Measurements from ENCODE around the gene CCDC85B.

DNA sequence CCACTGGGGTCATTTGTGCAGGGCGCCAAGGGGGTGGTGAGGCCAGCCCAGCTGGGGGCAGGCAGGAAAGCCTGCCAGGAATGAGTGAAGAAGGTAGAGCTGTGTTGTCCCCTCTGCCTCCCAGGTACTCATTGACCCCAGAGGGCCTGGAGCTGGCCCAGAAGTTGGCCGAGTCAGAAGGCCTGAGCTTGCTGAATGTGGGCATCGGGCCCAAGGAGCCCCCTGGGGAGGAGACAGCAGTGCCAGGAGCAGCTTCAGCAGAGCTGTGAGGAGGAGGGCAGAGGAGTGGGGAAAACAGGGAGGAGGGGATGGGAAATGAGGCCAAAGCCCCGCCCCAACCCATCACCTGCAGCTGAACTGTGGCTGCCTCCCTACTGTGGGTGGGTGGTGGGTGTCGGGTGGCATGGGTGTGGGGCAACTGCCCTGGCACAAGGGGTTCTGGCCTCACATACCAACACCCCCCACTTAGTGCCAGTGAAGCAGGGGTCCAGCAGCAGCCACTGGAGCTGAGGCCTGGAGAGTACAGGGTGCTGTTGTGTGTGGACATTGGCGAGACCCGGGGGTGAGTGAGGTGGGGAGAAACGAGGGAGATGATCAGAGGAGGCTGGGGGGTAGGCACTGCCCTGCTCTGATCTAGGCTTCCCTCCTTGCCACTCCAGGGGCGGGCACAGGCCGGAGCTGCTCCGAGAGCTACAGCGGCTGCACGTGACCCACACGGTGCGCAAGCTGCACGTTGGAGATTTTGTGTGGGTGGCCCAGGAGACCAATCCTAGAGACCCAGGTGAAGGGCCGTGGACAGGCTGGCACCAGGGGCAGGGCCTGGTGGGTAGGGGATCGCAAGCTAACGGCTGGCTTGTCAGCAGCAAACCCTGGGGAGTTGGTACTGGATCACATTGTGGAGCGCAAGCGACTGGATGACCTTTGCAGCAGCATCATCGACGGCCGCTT lies 27.3 kb upstream of the CCDC85B start:
- TF ChIP-seq, protein P1, sequence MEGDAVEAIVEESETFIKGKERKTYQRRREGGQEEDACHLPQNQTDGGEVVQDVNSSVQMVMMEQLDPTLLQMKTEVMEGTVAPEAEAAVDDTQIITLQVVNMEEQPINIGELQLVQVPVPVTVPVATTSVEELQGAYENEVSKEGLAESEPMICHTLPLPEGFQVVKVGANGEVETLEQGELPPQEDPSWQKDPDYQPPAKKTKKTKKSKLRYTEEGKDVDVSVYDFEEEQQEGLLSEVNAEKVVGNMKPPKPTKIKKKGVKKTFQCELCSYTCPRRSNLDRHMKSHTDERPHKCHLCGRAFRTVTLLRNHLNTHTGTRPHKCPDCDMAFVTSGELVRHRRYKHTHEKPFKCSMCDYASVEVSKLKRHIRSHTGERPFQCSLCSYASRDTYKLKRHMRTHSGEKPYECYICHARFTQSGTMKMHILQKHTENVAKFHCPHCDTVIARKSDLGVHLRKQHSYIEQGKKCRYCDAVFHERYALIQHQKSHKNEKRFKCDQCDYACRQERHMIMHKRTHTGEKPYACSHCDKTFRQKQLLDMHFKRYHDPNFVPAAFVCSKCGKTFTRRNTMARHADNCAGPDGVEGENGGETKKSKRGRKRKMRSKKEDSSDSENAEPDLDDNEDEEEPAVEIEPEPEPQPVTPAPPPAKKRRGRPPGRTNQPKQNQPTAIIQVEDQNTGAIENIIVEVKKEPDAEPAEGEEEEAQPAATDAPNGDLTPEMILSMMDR (IDR thresholded peaks at IDR 0.05; ENCODE audit: low read depth, low read length): no peak
- TF ChIP-seq, protein P2, sequence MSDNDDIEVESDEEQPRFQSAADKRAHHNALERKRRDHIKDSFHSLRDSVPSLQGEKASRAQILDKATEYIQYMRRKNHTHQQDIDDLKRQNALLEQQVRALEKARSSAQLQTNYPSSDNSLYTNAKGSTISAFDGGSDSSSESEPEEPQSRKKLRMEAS (IDR thresholded peaks at IDR 0.05; ENCODE audit: low read depth, low read length): no peak
- TF ChIP-seq POLR2A (IDR thresholded peaks at IDR 0.05; ENCODE audit: extremely low read depth, insufficient read length) (no peak), MYC (IDR thresholded peaks at IDR 0.05; ENCODE audit: low read depth, low read length) (no peak)
